HEK293 (cell line): ENCODE measurements around the gene BIRC7.

Source experiments
- CTCF ChIA-PET: fragments of 350-600 bp; formaldehyde crosslinking; extraction: SDS; loops from one replicate; lab custom pipeline; 2021; ENCODE audit warnings: antibody characterized with exemption; lab: Yijun Ruan, JAX
- POLR2A ChIA-PET: fragments of 300-600 bp; formaldehyde crosslinking; extraction: SDS; loops from one replicate; lab custom pipeline; 2020; ENCODE audit warnings: antibody characterized with exemption, inconsistent platforms; lab: Yijun Ruan, JAX
- H3K27ac ChIP-seq: fragments of 200-500 bp; sonication (Bioruptor generic); 2 replicates; pipeline ENCODE4 v1.5.1; 2014; ENCODE audit warnings: low read depth, low read length, control low read depth, inconsistent platforms; ENCODE audit errors: extremely low read depth
- H3K36me3 ChIP-seq, 2 experiments: fragments of 200-500 bp in 1 of 2; sonication (Bioruptor generic) in 1 of 2; 1 replicate in 1 of 2; 2 replicates in 1 of 2; pipeline ENCODE4 v1.5.1; 2014 to 2017; ENCODE audit warnings: inconsistent platforms in 2 of 2, low read length in 2 of 2; ENCODE audit not compliant: control insufficient read depth in 2 of 2, insufficient read depth in 1 of 2
- H3K4me1 ChIP-seq: fragments of 200-500 bp; sonication (Bioruptor generic); 2 replicates; pipeline ENCODE4 v1.5.1; 2014; ENCODE audit warnings: mild to moderate bottlenecking, low read length, inconsistent platforms; ENCODE audit not compliant: control insufficient read depth, insufficient read depth
- H3K4me3 ChIP-seq: 2 replicates; pipeline ENCODE4 v1.5.1; 2011; ENCODE audit warnings: low read depth, mild to moderate bottlenecking, control low read depth, low read length, moderate library complexity
- H3K9me3 ChIP-seq: fragments of 200-500 bp; sonication (Bioruptor generic); 2 replicates; pipeline ENCODE4 v1.5.1; 2014; ENCODE audit warnings: low read depth, low read length, inconsistent platforms; ENCODE audit not compliant: control insufficient read depth, insufficient read depth
- PRDM1 ChIP-seq: fragments of 450-650 bp; formaldehyde crosslinking; IDR thresholded peaks from 2 replicates; pipeline ENCODE4; 2016; ENCODE audit warnings: missing biosample characterization, missing genetic modification characterization
- SP7 ChIP-seq: fragments of 450-650 bp; formaldehyde crosslinking; IDR thresholded peaks from 2 replicates; pipeline ENCODE4 v1.5.1; 2016; ENCODE audit warnings: missing biosample characterization, missing genetic modification characterization
- ZNF114 ChIP-seq: fragments of 450-650 bp; formaldehyde crosslinking; IDR thresholded peaks from 2 replicates; pipeline ENCODE4 v1.5.0; 2017; ENCODE audit warnings: missing biosample characterization, missing genetic modification characterization
- ZNF121 ChIP-seq: fragments of 450-650 bp; formaldehyde crosslinking; IDR thresholded peaks from 2 replicates; pipeline ENCODE4 v1.5.1; 2016; ENCODE audit warnings: missing biosample characterization, missing genetic modification characterization
- ZNF169 ChIP-seq: fragments of 450-650 bp; formaldehyde crosslinking; IDR thresholded peaks from 2 replicates; pipeline ENCODE4 v1.5.1; 2016; ENCODE audit warnings: missing biosample characterization, missing genetic modification characterization
- ZNF175 ChIP-seq: fragments of 450-650 bp; formaldehyde crosslinking; IDR thresholded peaks from 2 replicates; pipeline ENCODE4 v1.5.1; 2016; ENCODE audit warnings: missing biosample characterization, missing genetic modification characterization
- ZNF2 ChIP-seq: fragments of 450-650 bp; formaldehyde crosslinking; IDR thresholded peaks from 2 replicates; pipeline ENCODE4 v1.5.1; 2016; ENCODE audit warnings: missing biosample characterization, missing genetic modification characterization
- ZNF214 ChIP-seq: fragments of 450-650 bp; formaldehyde crosslinking; IDR thresholded peaks from 2 replicates; pipeline ENCODE4 v1.5.1; 2017; ENCODE audit warnings: missing biosample characterization, mild to moderate bottlenecking, missing genetic modification characterization, borderline replicate concordance
- ZNF341 ChIP-seq: fragments of 450-650 bp; formaldehyde crosslinking; IDR thresholded peaks from 2 replicates; pipeline ENCODE4; 2016; ENCODE audit warnings: low read depth, missing biosample characterization, missing genetic modification characterization
- ZNF501 ChIP-seq: fragments of 450-650 bp; formaldehyde crosslinking; IDR thresholded peaks from 2 replicates; pipeline ENCODE4 v1.5.1; 2016; ENCODE audit warnings: missing biosample characterization, missing genetic modification characterization
- ZNF529 ChIP-seq: fragments of 450-650 bp; formaldehyde crosslinking; IDR thresholded peaks from 2 replicates; pipeline ENCODE4 v1.5.1; 2017; ENCODE audit warnings: missing genetic modification characterization, missing biosample characterization; ENCODE audit not compliant: insufficient replicate concordance
- ZNF561 ChIP-seq: fragments of 450-650 bp; IDR thresholded peaks from 2 replicates; pipeline ENCODE4 v1.5.1; 2018; ENCODE audit warnings: missing biosample characterization, missing genetic modification characterization, borderline replicate concordance
- ZNF596 ChIP-seq: fragments of 450-650 bp; IDR thresholded peaks from 2 replicates; pipeline ENCODE4 v1.5.0; 2018; ENCODE audit warnings: missing biosample characterization, mild to moderate bottlenecking, missing genetic modification characterization, moderate library complexity
- ZNF701 ChIP-seq: fragments of 450-650 bp; formaldehyde crosslinking; IDR thresholded peaks from 2 replicates; pipeline ENCODE4 v1.5.1; 2016; ENCODE audit warnings: missing biosample characterization, missing genetic modification characterization
- ZNF785 ChIP-seq: fragments of 450-650 bp; formaldehyde crosslinking; IDR thresholded peaks from 2 replicates; pipeline ENCODE4 v1.5.1; 2016; ENCODE audit warnings: missing biosample characterization, missing genetic modification characterization
- ZSCAN16 ChIP-seq: fragments of 450-650 bp; formaldehyde crosslinking; IDR thresholded peaks from 2 replicates; pipeline ENCODE4 v1.5.1; 2016; ENCODE audit warnings: missing biosample characterization, missing genetic modification characterization
- ZXDB ChIP-seq: fragments of 450-650 bp; formaldehyde crosslinking; IDR thresholded peaks from 2 replicates; pipeline ENCODE4 v1.5.1; 2016; ENCODE audit warnings: missing biosample characterization, missing genetic modification characterization
- TF ChIP-seq, protein P1 (sequence below): fragments of 450-650 bp; formaldehyde crosslinking; IDR thresholded peaks from 2 replicates; pipeline ENCODE4 v1.5.1; 2016; ENCODE audit warnings: missing biosample characterization, missing genetic modification characterization
- TF ChIP-seq, protein P2 (sequence below): fragments of 450-650 bp; formaldehyde crosslinking; IDR thresholded peaks from 2 replicates; pipeline ENCODE4 v1.5.1; 2016; ENCODE audit warnings: missing biosample characterization, missing genetic modification characterization
- TF ChIP-seq, protein P3 (sequence below): fragments of 450-650 bp; formaldehyde crosslinking; conservative IDR thresholded peaks from 2 replicates; pipeline ENCODE4 v1.5.1; 2016; ENCODE audit warnings: low read depth, missing biosample characterization, missing genetic modification characterization
- TF ChIP-seq, protein P4 (sequence below): fragments of 450-650 bp; formaldehyde crosslinking; optimal IDR thresholded peaks from 2 replicates; pipeline ENCODE3; 2016; ENCODE audit warnings: missing biosample characterization, mild to moderate bottlenecking, missing genetic modification characterization

BIRC7 gene

DNA sequence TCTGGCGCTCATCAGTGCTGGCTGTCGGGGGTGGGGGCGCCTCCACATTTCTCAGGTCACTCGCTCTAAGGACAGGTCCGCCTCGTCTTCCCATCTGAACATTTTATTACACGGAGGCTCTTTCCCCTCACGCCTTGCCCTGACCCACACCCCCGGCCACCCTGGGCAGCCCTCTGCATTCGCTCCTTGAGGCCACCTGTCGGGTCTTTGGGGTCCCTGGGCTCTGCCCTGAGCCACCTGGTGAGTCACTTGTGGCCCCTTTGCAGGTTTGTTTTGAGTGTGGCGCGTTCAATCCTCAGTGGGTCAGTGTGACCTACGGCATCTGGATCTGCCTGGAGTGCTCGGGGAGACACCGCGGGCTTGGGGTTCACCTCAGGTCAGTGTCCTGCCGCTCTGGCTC, 40.1 kb downstream of the BIRC7 start (continued):
- TF ChIP-seq ZXDB: no peak
- TF ChIP-seq ZNF501: no peak
- no peak for TF ChIP-seq ZNF785 (tag by site-specific recombination)
- TF ChIP-seq ZNF701: no peak
- TF ChIP-seq, protein P1, sequence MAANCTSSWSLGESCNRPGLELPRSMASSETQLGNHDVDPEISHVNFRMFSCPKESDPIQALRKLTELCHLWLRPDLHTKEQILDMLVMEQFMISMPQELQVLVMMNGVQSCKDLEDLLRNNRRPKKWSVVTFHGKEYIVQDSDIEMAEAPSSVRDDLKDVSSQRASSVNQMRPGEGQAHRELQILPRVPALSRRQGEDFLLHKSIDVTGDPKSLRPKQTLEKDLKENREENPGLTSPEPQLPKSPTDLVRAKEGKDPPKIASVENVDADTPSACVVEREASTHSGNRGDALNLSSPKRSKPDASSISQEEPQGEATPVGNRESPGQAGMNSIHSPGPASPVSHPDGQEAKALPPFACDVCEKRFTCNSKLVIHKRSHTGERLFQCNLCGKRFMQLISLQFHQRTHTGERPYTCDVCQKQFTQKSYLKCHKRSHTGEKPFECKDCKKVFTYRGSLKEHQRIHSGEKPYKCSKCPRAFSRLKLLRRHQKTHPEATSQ: no peak
- no peak for TF ChIP-seq ZNF2 (tag by site-specific recombination)
- TF ChIP-seq ZNF169 (tag by site-specific recombination): no peak
- no peak for TF ChIP-seq ZNF341

DNA sequence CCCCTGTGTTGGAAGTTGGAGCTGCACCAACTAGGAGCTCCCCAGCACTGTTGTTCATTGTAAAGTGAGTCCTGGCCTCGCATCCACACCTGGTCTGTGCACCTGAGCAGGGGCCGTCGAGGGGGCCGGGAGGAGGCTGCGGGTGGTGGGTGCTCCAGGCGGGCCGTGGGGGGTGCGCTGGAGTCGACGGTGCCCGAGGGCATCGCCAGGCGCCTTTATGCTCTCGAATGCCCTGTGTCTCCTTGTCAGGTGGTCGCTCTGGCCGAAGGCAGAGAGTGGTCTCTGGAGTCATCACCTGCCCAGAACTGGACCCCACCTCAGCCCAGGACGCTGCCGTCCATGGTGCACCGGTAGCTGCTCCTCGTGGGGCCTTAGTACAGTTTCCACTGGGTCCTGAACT, 41.3 kb downstream of the BIRC7 start:
- peaks cover 10 to 69% of the 10 kb centered on the region in 2 experiments; a peak in 2 of 3 replicates for H3K36me3 ChIP-seq
- no peak overlapping the region for H3K4me3 ChIP-seq
- H3K9me3 ChIP-seq: no peaks in the 10 kb centered on the region
- no peaks in the 10 kb centered on the region for H3K4me1 ChIP-seq
- CTCF ChIA-PET: interaction anchor here (0.6 to 1.0 kb wide), 3 partner anchors 52 to 627 kb away, joined by 3 to 4 read pairs (median 4); no protein-coding TSS in a partner anchor
- H3K27ac ChIP-seq: no peak overlapping the region
- POLR2A ChIA-PET: interaction anchor here (1.2 kb wide), 1 partner anchor 9 kb away, joined by 3 read pairs; no protein-coding TSS in a partner anchor
- TF ChIP-seq ZNF121 (tag by site-specific recombination): no peak
- TF ChIP-seq ZNF561 (tag by site-specific recombination): no peak
- TF ChIP-seq, protein P2, sequence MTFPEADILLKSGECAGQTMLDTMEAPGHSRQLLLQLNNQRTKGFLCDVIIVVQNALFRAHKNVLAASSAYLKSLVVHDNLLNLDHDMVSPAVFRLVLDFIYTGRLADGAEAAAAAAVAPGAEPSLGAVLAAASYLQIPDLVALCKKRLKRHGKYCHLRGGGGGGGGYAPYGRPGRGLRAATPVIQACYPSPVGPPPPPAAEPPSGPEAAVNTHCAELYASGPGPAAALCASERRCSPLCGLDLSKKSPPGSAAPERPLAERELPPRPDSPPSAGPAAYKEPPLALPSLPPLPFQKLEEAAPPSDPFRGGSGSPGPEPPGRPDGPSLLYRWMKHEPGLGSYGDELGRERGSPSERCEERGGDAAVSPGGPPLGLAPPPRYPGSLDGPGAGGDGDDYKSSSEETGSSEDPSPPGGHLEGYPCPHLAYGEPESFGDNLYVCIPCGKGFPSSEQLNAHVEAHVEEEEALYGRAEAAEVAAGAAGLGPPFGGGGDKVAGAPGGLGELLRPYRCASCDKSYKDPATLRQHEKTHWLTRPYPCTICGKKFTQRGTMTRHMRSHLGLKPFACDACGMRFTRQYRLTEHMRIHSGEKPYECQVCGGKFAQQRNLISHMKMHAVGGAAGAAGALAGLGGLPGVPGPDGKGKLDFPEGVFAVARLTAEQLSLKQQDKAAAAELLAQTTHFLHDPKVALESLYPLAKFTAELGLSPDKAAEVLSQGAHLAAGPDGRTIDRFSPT (tag by site-specific recombination): no peak
- TF ChIP-seq ZNF175 (tag by site-specific recombination): no peak
- TF ChIP-seq ZNF596: no peak
- no peak for TF ChIP-seq ZNF169 (tag by site-specific recombination)
- no peak for TF ChIP-seq SP7 (tag by site-specific recombination)
- no peak for TF ChIP-seq ZNF114 (tag by site-specific recombination)

DNA sequence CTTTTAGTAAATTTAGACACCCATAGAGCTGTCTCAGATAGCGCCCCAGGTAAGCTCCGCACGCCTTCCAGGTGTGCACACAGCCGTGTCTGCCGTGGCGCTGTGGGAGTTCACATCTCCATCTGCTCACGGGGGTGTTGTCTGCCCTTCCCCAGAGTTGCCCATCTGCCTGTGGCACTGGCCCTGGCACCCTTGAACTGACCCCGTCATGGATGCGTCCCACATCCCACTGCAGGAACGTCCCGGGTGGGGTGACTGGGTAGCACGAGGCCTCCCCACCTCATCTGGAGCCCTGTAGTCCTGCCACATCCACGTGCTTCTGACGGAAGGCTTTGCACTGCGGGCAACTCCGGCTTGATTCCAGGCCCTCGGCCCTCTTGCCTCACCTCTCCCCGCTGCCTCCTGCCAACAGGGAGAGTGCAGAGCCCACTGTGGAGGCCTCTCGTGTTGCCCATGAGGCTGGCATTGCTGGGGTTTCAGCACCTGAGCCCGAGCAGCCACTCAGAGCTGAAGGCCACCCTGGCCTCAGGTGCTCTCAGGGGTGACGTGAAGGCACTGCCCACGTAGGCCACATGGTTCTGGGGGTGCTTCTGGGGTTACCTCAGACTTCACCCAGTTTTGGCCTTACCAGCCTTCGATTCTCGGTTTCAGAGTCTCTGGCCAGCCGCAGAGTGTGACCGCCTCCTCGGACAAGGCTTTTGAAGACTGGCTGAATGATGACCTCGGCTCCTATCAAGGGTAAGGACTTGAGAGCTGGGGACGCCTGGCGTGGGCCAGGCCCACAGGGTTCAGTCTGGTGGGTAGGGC, 42.0 kb downstream of the BIRC7 start:
- Histone ChIP-seq H3K4me3 (no peak overlapping the region), H3K27ac (no peak overlapping the region), H3K9me3 (no peaks in the 10 kb centered on the region), H3K36me3 (peaks cover 10 to 76% of the 10 kb centered on the region in 2 experiments; a peak in 2 of 3 replicates), H3K4me1 (no peaks in the 10 kb centered on the region)
- CTCF ChIA-PET: interaction anchor here (0.6 to 1.0 kb wide), 2 partner anchors 52 to 626 kb away, joined by 3 to 4 read pairs; no protein-coding TSS in a partner anchor
- POLR2A ChIA-PET: no interaction called here
- TF ChIP-seq, protein P3, sequence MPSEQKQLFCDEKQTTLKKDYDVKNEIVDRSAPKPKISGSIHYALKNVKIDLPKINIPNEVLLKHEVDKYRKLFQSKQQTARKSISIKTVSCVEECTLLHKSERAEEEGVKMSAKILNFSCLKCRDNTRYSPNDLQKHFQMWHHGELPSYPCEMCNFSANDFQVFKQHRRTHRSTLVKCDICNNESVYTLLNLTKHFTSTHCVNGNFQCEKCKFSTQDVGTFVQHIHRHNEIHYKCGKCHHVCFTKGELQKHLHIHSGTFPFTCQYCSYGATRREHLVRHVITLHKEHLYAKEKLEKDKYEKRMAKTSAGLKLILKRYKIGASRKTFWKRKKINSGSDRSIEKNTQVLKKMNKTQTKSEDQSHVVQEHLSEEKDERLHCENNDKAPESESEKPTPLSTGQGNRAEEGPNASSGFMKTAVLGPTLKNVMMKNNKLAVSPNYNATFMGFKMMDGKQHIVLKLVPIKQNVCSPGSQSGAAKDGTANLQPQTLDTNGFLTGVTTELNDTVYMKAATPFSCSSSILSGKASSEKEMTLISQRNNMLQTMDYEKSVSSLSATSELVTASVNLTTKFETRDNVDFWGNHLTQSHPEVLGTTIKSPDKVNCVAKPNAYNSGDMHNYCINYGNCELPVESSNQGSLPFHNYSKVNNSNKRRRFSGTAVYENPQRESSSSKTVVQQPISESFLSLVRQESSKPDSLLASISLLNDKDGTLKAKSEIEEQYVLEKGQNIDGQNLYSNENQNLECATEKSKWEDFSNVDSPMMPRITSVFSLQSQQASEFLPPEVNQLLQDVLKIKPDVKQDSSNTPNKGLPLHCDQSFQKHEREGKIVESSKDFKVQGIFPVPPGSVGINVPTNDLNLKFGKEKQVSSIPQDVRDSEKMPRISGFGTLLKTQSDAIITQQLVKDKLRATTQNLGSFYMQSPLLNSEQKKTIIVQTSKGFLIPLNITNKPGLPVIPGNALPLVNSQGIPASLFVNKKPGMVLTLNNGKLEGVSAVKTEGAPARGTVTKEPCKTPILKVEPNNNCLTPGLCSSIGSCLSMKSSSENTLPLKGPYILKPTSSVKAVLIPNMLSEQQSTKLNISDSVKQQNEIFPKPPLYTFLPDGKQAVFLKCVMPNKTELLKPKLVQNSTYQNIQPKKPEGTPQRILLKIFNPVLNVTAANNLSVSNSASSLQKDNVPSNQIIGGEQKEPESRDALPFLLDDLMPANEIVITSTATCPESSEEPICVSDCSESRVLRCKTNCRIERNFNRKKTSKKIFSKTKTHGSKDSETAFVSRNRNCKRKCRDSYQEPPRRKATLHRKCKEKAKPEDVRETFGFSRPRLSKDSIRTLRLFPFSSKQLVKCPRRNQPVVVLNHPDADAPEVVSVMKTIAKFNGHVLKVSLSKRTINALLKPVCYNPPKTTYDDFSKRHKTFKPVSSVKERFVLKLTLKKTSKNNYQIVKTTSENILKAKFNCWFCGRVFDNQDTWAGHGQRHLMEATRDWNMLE: no peak
- TF ChIP-seq ZSCAN16: no peak
- TF ChIP-seq, protein P4, sequence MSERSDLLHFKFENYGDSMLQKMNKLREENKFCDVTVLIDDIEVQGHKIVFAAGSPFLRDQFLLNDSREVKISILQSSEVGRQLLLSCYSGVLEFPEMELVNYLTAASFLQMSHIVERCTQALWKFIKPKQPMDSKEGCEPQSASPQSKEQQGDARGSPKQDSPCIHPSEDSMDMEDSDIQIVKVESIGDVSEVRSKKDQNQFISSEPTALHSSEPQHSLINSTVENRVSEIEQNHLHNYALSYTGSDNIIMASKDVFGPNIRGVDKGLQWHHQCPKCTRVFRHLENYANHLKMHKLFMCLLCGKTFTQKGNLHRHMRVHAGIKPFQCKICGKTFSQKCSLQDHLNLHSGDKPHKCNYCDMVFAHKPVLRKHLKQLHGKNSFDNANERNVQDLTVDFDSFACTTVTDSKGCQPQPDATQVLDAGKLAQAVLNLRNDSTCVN: no peak
- TF ChIP-seq PRDM1 (tag by site-specific recombination): no peak
- TF ChIP-seq ZNF501: no peak
- no peak for TF ChIP-seq ZNF214
- no peak for TF ChIP-seq ZNF701
- no peak for TF ChIP-seq ZNF529 (tag by site-specific recombination)
